Hematopoietic multipotent progenitor cell treated with erythropoietin and hydrocortisone succinate and interleukin-3 and kit ligand, for 4 days (in vitro differentiated cells): ENCODE results near the gene CSNK1G2.

Experiments
- DNase-seq: peaks from one replicate; pipeline ENCODE4 v3.0.0-alpha.2; 2015

Gene CSNK1G2

GRCh38 chr19:2027361-2027760 lies 86.4 kb downstream of the CSNK1G2 start:
- DNase-seq = peak; percentile 66
